K562 (cell line): ENCODE measurements around the gene RAI14. TPM values are rescaled to one million over a fixed set of nuclear protein-coding genes. Genes with fewer than 3 reads are reported as not detected.

ENCODE experiments used
- ATAC-seq: fragments of 200-7000 bp; cut with Tn5 transposase; 3 replicates; pipeline ENCODE4 v1.9.1; 2020; ENCODE audit warnings: moderate library complexity
- BruUV-seq: library from RNA; stranded (reverse); fragments of 400-500 nt; replicated peaks from 2 replicates; lab custom pipeline; 2021; lab: Mats Ljungman, UMichigan
- CTCF ChIA-PET: fragments of 300-600 bp; formaldehyde crosslinking; extraction: SDS; loops from one replicate; lab custom pipeline; 2021; ENCODE audit warnings: low intra/inter-chr PET ratio; lab: Yijun Ruan, JAX
- POLR2A ChIA-PET: fragments of 300-600, 350-650 bp; sonication (Branson Sonifier 250); formaldehyde crosslinking; extraction: SDS; loops from one replicate; lab custom pipeline; 2021; ENCODE audit warnings: antibody characterized with exemption, inconsistent platforms; lab: Yijun Ruan, JAX
- DNase-seq, 4 experiments: peaks; one replicate each; pipeline versions ENCODE4 v3.0.0 to v3.0.0-alpha.2; 2011 to 2018; ENCODE audit warnings: low spot score in 3 of 4, mixed read lengths in 3 of 4; ENCODE audit errors: extremely low read depth in 1 of 4
- FAIRE-seq: peaks from 2 replicates; lab custom pipeline; 2011; peaks lifted over from hg19 to GRCh38; lab: Jason Lieb, UNC
- H2AFZ ChIP-seq: 2 replicates; pipeline ENCODE4 v1.6.0; 2011; ENCODE audit warnings: low read depth, low read length, control low read depth, inconsistent platforms
- H3K27ac ChIP-seq: fragments of 200-600 bp; 3 replicates; pipeline ENCODE4 v1.8.0; 2011; ENCODE audit warnings: low read depth, mild to moderate bottlenecking, control low read depth, inconsistent platforms, low read length, moderate library complexity, mixed read lengths; ENCODE audit errors: extremely low read depth
- H3K27me3 ChIP-seq, 2 experiments: fragments of 300-600 bp in 1 of 2; 2 replicates in 1 of 2; 3 replicates in 1 of 2; pipeline versions ENCODE4 v1.6.0 to v1.8.0; 2011; ENCODE audit warnings: inconsistent platforms in 2 of 2, low read length in 2 of 2, mild to moderate bottlenecking in 1 of 2, mixed read lengths in 1 of 2, moderate library complexity in 1 of 2; ENCODE audit not compliant: control insufficient read depth in 2 of 2, insufficient read depth in 2 of 2
- H3K36me3 ChIP-seq: fragments of 300-600 bp; 3 replicates; pipeline ENCODE4 v1.8.0; 2011; ENCODE audit warnings: mild to moderate bottlenecking, low read length, inconsistent platforms; ENCODE audit not compliant: control insufficient read depth, insufficient read depth
- H3K4me1 ChIP-seq, 2 experiments: fragments of 200-600 bp in 1 of 2; replicated peaks in 1 of 2; 2 replicates in 1 of 2; 3 replicates in 1 of 2; pipeline versions ENCODE4 v1.5.1 to v1.8.0; 2011; ENCODE audit warnings: inconsistent platforms in 2 of 2, low read length in 2 of 2, mild to moderate bottlenecking in 1 of 2, mixed read lengths in 1 of 2, moderate library complexity in 1 of 2; ENCODE audit not compliant: control insufficient read depth in 2 of 2, insufficient read depth in 2 of 2
- H3K4me2 ChIP-seq: 2 replicates; pipeline ENCODE4 v1.6.1; 2011; ENCODE audit warnings: low read length, control low read depth, inconsistent platforms, mixed read lengths; ENCODE audit not compliant: insufficient read depth
- H3K4me3 ChIP-seq: fragments of 200-600 bp; sonication (generic), shearing (Covaris generic); 2 replicates; pipeline ENCODE4 v1.5.1; 2016; ENCODE audit warnings: control low read depth, inconsistent platforms
- H3K79me2 ChIP-seq: fragments of 200-600 bp; 3 replicates; pipeline ENCODE4 v1.8.0; 2011; ENCODE audit warnings: low read length, inconsistent platforms; ENCODE audit not compliant: control insufficient read depth, insufficient read depth
- H3K9ac ChIP-seq, 2 experiments: 2 replicates each; pipeline versions ENCODE4 v1.6.0 to v1.6.1; 2011; ENCODE audit warnings: low read depth in 2 of 2, low read length in 2 of 2, control low read depth in 1 of 2, inconsistent platforms in 1 of 2, mild to moderate bottlenecking in 1 of 2, mixed read lengths in 1 of 2; ENCODE audit not compliant: insufficient read depth in 1 of 2
- H3K9me1 ChIP-seq: one replicate; pipeline ENCODE4 v1.6.0; 2011; ENCODE audit warnings: inconsistent platforms, mild to moderate bottlenecking, low read length, moderate library complexity; ENCODE audit not compliant: control insufficient read depth, insufficient read depth
- H3K9me3 ChIP-seq: replicated peaks from 2 replicates; pipeline ENCODE4 v1.5.1; 2011; ENCODE audit warnings: low read depth, low read length, inconsistent platforms; ENCODE audit not compliant: control insufficient read depth, insufficient read depth
- H4K20me1 ChIP-seq: replicated peaks from 2 replicates; pipeline ENCODE4 v1.6.1; 2011; ENCODE audit warnings: low read length, inconsistent platforms, mixed read lengths; ENCODE audit not compliant: control insufficient read depth, insufficient read depth
- BCLAF1 ChIP-seq, 2 experiments: fragments of 450-650 bp in 1 of 2; IDR thresholded peaks; 2 replicates each; pipeline ENCODE4 v1.6.1; 2011 to 2017; ENCODE audit warnings: low read depth in 2 of 2, antibody characterized with exemption in 1 of 2, borderline replicate concordance in 1 of 2, low read length in 1 of 2, mild to moderate bottlenecking in 1 of 2, mixed read lengths in 1 of 2; ENCODE audit not compliant: control insufficient read depth in 1 of 2
- C11orf30 ChIP-seq: fragments of 450-650 bp; IDR thresholded peaks from 2 replicates; pipeline ENCODE4 v1.6.1; 2016; ENCODE audit warnings: low read depth, mild to moderate bottlenecking
- CGGBP1 ChIP-seq: fragments of 250-450 bp; sonication (Bioruptor Pico); IDR thresholded peaks from 2 replicates; pipeline ENCODE4 v1.9.0; 2021; ENCODE audit warnings: mild to moderate bottlenecking
- E4F1 ChIP-seq: fragments of 250-450 bp; sonication (Bioruptor Pico); IDR thresholded peaks from 2 replicates; pipeline ENCODE4 v1.5.0; 2021; ENCODE audit warnings: mild to moderate bottlenecking, borderline replicate concordance
- HDAC6 ChIP-seq: IDR thresholded peaks from 2 replicates; pipeline ENCODE4 v1.6.1; 2012; ENCODE audit warnings: low read depth, mild to moderate bottlenecking, control low read depth, inconsistent platforms, low read length, moderate library complexity
- MAFF ChIP-seq: IDR thresholded peaks from 2 replicates; pipeline ENCODE4 v1.6.1; 2012; ENCODE audit warnings: low read length, improper control_type of control experiment
- MAFK ChIP-seq: IDR thresholded peaks from 2 replicates; pipeline ENCODE4 v1.6.1; 2011; ENCODE audit warnings: low read length, improper control_type of control experiment
- U2AF2 ChIP-seq: fragments of 200-400 bp; formaldehyde crosslinking; optimal IDR thresholded peaks from 2 replicates; pipeline ENCODE3; 2017; ENCODE audit warnings: low read depth, mild to moderate bottlenecking, low read length
- ZNF316 ChIP-seq: fragments of 450-650 bp; IDR thresholded peaks from 2 replicates; pipeline ENCODE4 v1.6.1; 2016
- ZNF551 ChIP-seq: fragments of 250-450 bp; sonication (Bioruptor Pico); IDR thresholded peaks from 2 replicates; pipeline ENCODE4 v1.5.0; 2021; ENCODE audit warnings: mild to moderate bottlenecking, moderate library complexity
- WGBS: fragments of 100-300 bp; shearing (Covaris generic); methylation state at CpG from one replicate; pipeline ENCODE4 v1.1.6; 2016; ENCODE audit warnings: low coverage, mixed read lengths; ENCODE audit not compliant: insufficient coverage; ENCODE audit errors: missing lambda C conversion rate; 5-methylcytosine and 5-hydroxymethylcytosine counted together
- in situ Hi-C: fragments of 300-500 bp; cut with MboI; formaldehyde crosslinking; loops from 4 replicates; pipeline ENCODE4 v1.15.0; 2018; ENCODE audit warnings: inconsistent platforms, mixed read lengths
- intact Hi-C: fragments of 100-400 bp; cut with micrococcal nuclease; formaldehyde crosslinking; loops from 2 replicates; pipeline ENCODE4 v1.14.2; 2022
- polyA plus RNA-seq, 8 experiments: library from polyadenylated mRNA; depleted of rRNA in 4 of 8; stranded (reverse) in 5 of 8; unstranded in 3 of 8; fragments of >200 nt; fragmentation: Nextera tagmentation in 2 of 8; fragmentation: Illumina TruSeq in 1 of 8; extraction: Ambion mirVana in 2 of 8; extraction: Trizol in 1 of 8; gene quantifications; 2 replicates each; pipeline versions ENCODE4 v1.2.1 to v1.2.3, GENCODE V29; 2011 to 2014; ENCODE audit warnings: inconsistent platforms in 1 of 8, missing spikeins in 1 of 8
- total RNA-seq, 7 experiments: library from RNA; depleted of rRNA in 6 of 7; stranded (reverse); fragments of >200 nt in 6 of 7; fragmentation: Illumina TruSeq in 2 of 7; extraction: Trizol in 2 of 7; gene quantifications; 2 replicates each; pipeline versions ENCODE4 v1.2.1 to v1.2.3, GENCODE V29; 2011 to 2021; ENCODE audit warnings: low replicate concordance in 1 of 7

Gene RAI14
- total and polyA plus RNA-seq, 9 of the 15 experiments (the other 6 are each of a cell fraction or from before 2014, with no cell fraction given) = 11.3 to 82.5 (median 34.8) TPM

GRCh38 chr5:34740389-34740806, 84.3 kb downstream of the RAI14 start:
- Histone ChIP-seq H3K36me3 (no peaks in the 10 kb centered on the region; the same call in 2 of the 3 replicates), H3K27ac (no peak overlapping the region), H2AFZ (no peak overlapping the region), H4K20me1 (no peaks in the 10 kb centered on the region; the same call in 1 of the 2 replicates), H3K27me3 (no peaks in the 10 kb centered on the region), H3K9ac (no peak overlapping the region), H3K4me1 (no peaks in the 10 kb centered on the region), H3K9me3 (no peaks in the 10 kb centered on the region), H3K9me1 (no peaks in the 10 kb centered on the region), H3K79me2 (no peaks in the 10 kb centered on the region), H3K4me2 (no peak overlapping the region), H3K4me3 (no peak overlapping the region)
- CTCF ChIA-PET = no interaction called here
- WGBS = 20% methylated on average over 3 of the region's 3 CpGs
- intact Hi-C loops = no loop called here
- DNase-seq (no peak), ATAC-seq (no peak), FAIRE-seq (no peak)
- BruUV-seq = no TSS peak
- TF ChIP-seq MAFF = peak; percentile 25; the same call in 1 of the 2 replicates
- peak; percentile 42; the same call in 1 of the 2 replicates for TF ChIP-seq MAFK
- peak; percentile 56 for TF ChIP-seq ZNF316
- no peak for TF ChIP-seq U2AF2
- TF ChIP-seq C11orf30 = peak; percentile 36; the same call in 1 of the 2 replicates
- in situ Hi-C loops = no loop called here
- POLR2A ChIA-PET = no interaction called here

- Histone ChIP-seq H3K4me1 (no peaks in the 10 kb centered on the region), H3K4me3 (no peak overlapping the region), H4K20me1 (no peaks in the 10 kb centered on the region; the same call in 1 of the 2 replicates), H3K27me3 (no peaks in the 10 kb centered on the region), H3K36me3 (no peaks in the 10 kb centered on the region; the same call in 2 of the 3 replicates), H3K9me3 (no peaks in the 10 kb centered on the region), H3K27ac (no peak overlapping the region), H3K9ac (no peak overlapping the region), H3K4me2 (no peak overlapping the region), H3K9me1 (no peaks in the 10 kb centered on the region), H3K79me2 (no peaks in the 10 kb centered on the region), H2AFZ (no peak overlapping the region)
- FAIRE-seq (no peak), ATAC-seq (no peak), DNase-seq (no peak)
- intact Hi-C loops (no loop called here), in situ Hi-C loops (no loop called here)
- BruUV-seq = no TSS peak
- POLR2A ChIA-PET = interaction anchor here (0.8 kb wide), 1 partner anchor 1393 kb away, joined by 3 read pairs; no protein-coding TSS in a partner anchor
- WGBS = 72% methylated on average over 11 of the region's 11 CpGs
- CTCF ChIA-PET = no interaction called here
- TF ChIP-seq ZNF551 (CRISPR knock-in tag) (no peak), HDAC6 (no peak), BCLAF1 (IDR thresholded peaks at IDR 0.05; ENCODE audit: borderline replicate concordance in 1 of 2, control insufficient read depth in 1 of 2, low read depth in 2 of 2, low read length in 1 of 2) (no peak), CGGBP1 (CRISPR knock-in tag) (no peak), E4F1 (CRISPR knock-in tag) (no peak)
These were observed 85.9 kb downstream of the RAI14 start for GRCh38 chr5:34742061-34742460.
